ENCODE measurements around the gene MRPS16.

- TF ChIP-seq CTCF (IDR thresholded peaks at IDR 0.05) (no peak), POLR2A (IDR thresholded peaks at IDR 0.05) (no peak), EP300 (IDR thresholded peaks at IDR 0.05) (no peak), POLR2AphosphoS5 (IDR thresholded peaks at IDR 0.05) (no peak)
Observed at GRCh38 chr10:73205890-73206289, 46.6 kb downstream of the MRPS16 start.

All from gastroesophageal sphincter (tissue), 3 donors.